ENCODE measurements around the gene RAMAC. TPM values are rescaled to one million over a fixed set of nuclear protein-coding genes. Genes with fewer than 3 reads are reported as not detected.

The RAMAC gene
- total and polyA plus RNA-seq, 2 of the 8 experiments (the other 6 are each of a cell fraction or from before 2014, with no cell fraction given) = 20.7 to 32.9 TPM

DNA sequence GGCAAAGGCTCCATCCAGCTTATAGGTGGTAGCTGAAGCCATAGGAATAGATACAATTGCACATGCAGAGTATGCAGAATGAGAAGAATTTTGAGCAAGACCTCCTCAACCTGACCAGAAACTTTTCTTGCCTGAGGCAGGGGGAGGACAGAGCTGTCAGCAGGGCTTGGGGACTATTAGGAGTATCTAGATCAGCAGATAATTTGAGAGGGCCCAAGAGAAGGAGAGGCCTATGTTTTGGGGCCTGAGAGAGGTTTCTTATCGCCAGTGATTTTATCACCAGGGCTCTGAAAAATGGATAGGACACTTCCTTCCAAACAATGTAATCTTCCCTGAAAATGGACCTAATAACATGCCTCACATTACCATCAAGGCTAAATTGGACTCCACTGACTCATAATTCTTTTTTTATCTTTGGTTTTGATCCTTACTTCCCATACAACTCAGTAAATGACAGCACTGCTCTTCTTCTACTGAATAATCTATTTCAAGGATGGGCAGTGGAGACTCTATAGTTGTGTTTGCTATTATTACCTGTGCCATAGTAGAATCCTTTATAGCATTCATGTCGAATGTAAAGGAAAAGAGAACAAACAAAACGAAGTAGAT, 15.8 kb upstream of the RAMAC start:
- H3K14ac ChIP-seq (ENCODE audit: insufficient read length) = no peak overlapping the region
- H2BK15ac ChIP-seq (ENCODE audit: low read length) = no peak overlapping the region
- H3K4me2 ChIP-seq (ENCODE audit: insufficient read depth in 1 of 2, low read depth in 2 of 2, low read length in 2 of 2) = no peak overlapping the region
- H2AK5ac ChIP-seq (ENCODE audit: low read depth, low read length) = no peak overlapping the region
- CTCF ChIA-PET (ENCODE audit: partially characterized antibody) = interaction anchor here (1.1 to 2.4 kb wide), 3 partner anchors 13 to 119 kb away, joined by 4 to 13 read pairs (median 4); no protein-coding TSS in a partner anchor
- DNase-seq (ENCODE audit: low read depth in 1 of 2, low spot score in 2 of 2) (no peak), FAIRE-seq (no peak)
- H3K23me2 ChIP-seq (ENCODE audit: low read depth, low read length) = no peaks in the 10 kb centered on the region
- POLR2A ChIA-PET (ENCODE audit: partially characterized antibody) = interaction anchor here (1.3 to 1.8 kb wide), 3 partner anchors 10 to 434 kb away, joined by 3 read pairs; partner anchors contain the start of gene RAMAC
- H2AFZ ChIP-seq (ENCODE audit: low read length) = no peak overlapping the region
- no peak overlapping the region for H4K91ac ChIP-seq (replicated peaks; ENCODE audit: insufficient read length, low read length)
- no peaks in the 10 kb centered on the region for H3K4me1 ChIP-seq (replicated peaks in 1 of 4; ENCODE audit: control insufficient read depth in 3 of 4, insufficient read depth in 4 of 4, low read length in 3 of 4)
- 70% methylated on average over 3 of the region's 3 CpGs; no CpG with 5 or more reads in 1 of the 2 experiments for WGBS, 2 experiments (ENCODE audit: extremely low coverage in 1 of 2, insufficient coverage in 1 of 2, insufficient read length in 1 of 2, insufficient replicate concordance in 2 of 2, low coverage in 1 of 2, low lambda C conversion rate in 2 of 2, missing lambda C conversion rate in 1 of 2)
- H3K27ac ChIP-seq (ENCODE audit: low read depth, low read length) = no peak overlapping the region
- no peak overlapping the region for H3K9ac ChIP-seq (replicated peaks in 1 of 4; ENCODE audit: extremely low read depth in 1 of 4, low read depth in 3 of 4, low read length in 3 of 4)
- H3K79me2 ChIP-seq (ENCODE audit: control insufficient read depth in 1 of 2, insufficient read depth in 2 of 2, low read length in 2 of 2) = no peaks in the 10 kb centered on the region
- no peak overlapping the region for H4K5ac ChIP-seq (ENCODE audit: insufficient read length, low read depth, low read length)
- no peak overlapping the region for H2BK20ac ChIP-seq (ENCODE audit: low read length)
- H3K36me3 ChIP-seq (ENCODE audit: control insufficient read depth in 2 of 4, insufficient read depth in 4 of 4, low read length in 3 of 4) = no peaks in the 10 kb centered on the region
- H2BK120ac ChIP-seq (replicated peaks; ENCODE audit: low read depth, low read length) = no peak overlapping the region
- no peaks in the 10 kb centered on the region for H3K9me3 ChIP-seq (ENCODE audit: insufficient read depth in 2 of 2, low read depth in 1 of 2, low read length in 1 of 2)
- no peak overlapping the region for H3K4ac ChIP-seq (replicated peaks; ENCODE audit: insufficient read length, low read depth, low read length)
- no peaks in the 10 kb centered on the region for H3K79me1 ChIP-seq (ENCODE audit: low read depth, low read length)
- no peak overlapping the region for H3K4me3 ChIP-seq (ENCODE audit: extremely low read depth in 1 of 4, insufficient read depth in 2 of 4, low read depth in 3 of 4, low read length in 4 of 4)
- H3K23ac ChIP-seq (ENCODE audit: insufficient read length) = no peak overlapping the region
- peaks cover 0 to 3% of the 10 kb centered on the region in 2 experiments for H4K20me1 ChIP-seq (replicated peaks in 1 of 2; ENCODE audit: control insufficient read depth in 1 of 2, insufficient read depth in 2 of 2, low read length in 2 of 2)
- H4K8ac ChIP-seq (ENCODE audit: extremely low read depth, insufficient read depth, low read length) = no peak overlapping the region
- no peak overlapping the region for H2BK12ac ChIP-seq (ENCODE audit: low read depth, low read length)
- no peak overlapping the region for H3K56ac ChIP-seq (replicated peaks; ENCODE audit: insufficient read length, low read depth, low read length)
- no peak overlapping the region for H2BK5ac ChIP-seq (ENCODE audit: low read depth, low read length)
- H3K18ac ChIP-seq (ENCODE audit: extremely low read depth, low read length) = no peak overlapping the region
- no peaks in the 10 kb centered on the region for H3K27me3 ChIP-seq (replicated peaks in 1 of 4; ENCODE audit: control insufficient read depth in 3 of 4, extremely low read depth in 1 of 4, insufficient read depth in 3 of 4, low read length in 3 of 4)
- TF ChIP-seq, protein P1, sequence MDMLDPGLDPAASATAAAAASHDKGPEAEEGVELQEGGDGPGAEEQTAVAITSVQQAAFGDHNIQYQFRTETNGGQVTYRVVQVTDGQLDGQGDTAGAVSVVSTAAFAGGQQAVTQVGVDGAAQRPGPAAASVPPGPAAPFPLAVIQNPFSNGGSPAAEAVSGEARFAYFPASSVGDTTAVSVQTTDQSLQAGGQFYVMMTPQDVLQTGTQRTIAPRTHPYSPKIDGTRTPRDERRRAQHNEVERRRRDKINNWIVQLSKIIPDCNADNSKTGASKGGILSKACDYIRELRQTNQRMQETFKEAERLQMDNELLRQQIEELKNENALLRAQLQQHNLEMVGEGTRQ (IDR thresholded peaks at IDR 0.05; ENCODE audit: low read length) = no peak
- TF ChIP-seq JUN (IDR thresholded peaks at IDR 0.05; ENCODE audit: low read depth, low read length) (no peak), BACH1 (IDR thresholded peaks at IDR 0.05; ENCODE audit: low read length) (no peak), NANOG (IDR thresholded peaks at IDR 0.05; ENCODE audit: insufficient read depth, low read depth, low read length, poor library complexity, severe bottlenecking) (no peak), CEBPB (IDR thresholded peaks at IDR 0.05; ENCODE audit: low read depth, low read length) (no peak), CBX5 (IDR thresholded peaks at IDR 0.05; ENCODE audit: low read depth, low read length) (no peak), EGR1 (IDR thresholded peaks at IDR 0.05; ENCODE audit: borderline replicate concordance, low read depth, low read length) (no peak), MAFK (IDR thresholded peaks at IDR 0.05; ENCODE audit: low read depth, low read length) (no peak), FOSL1 (IDR thresholded peaks at IDR 0.05; ENCODE audit: insufficient read depth, low read depth, low read length) (no peak), RNF2 (IDR thresholded peaks at IDR 0.05; ENCODE audit: borderline replicate concordance, low read depth, low read length, missing control alignments, poor library complexity, severe bottlenecking) (no peak), TBP (IDR thresholded peaks at IDR 0.05; ENCODE audit: low read depth, low read length) (no peak)
